ENCODE results near the gene SLC22A23. TPM values are rescaled to one million over a fixed set of nuclear protein-coding genes. Genes with fewer than 3 reads are reported as not detected.

The SLC22A23 gene
- total RNA-seq, 4 donors from 2014 or later = 9.0 to 25.1 (median 13.9) TPM

DNA sequence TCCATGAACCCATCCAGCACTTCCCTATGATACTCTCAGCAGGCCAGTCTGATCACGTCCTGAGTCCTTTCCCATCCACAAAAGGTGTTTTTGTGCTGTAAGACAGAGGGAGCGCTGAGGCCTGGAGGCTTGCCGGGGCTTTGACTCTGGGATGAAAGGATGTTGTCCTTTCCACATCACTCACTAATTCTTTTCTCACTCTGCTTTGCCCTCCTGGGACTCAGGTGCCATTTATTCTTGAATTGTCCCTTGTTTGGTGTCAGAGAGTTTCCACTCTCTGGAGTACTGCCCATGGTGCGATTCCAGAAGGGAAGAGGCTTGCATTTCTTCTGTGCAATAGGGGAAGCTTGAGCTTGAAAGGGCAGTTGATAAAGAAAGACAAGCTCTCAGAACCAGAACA lies 214.1 kb downstream of the SLC22A23 start:
- TF ChIP-seq, protein P1, sequence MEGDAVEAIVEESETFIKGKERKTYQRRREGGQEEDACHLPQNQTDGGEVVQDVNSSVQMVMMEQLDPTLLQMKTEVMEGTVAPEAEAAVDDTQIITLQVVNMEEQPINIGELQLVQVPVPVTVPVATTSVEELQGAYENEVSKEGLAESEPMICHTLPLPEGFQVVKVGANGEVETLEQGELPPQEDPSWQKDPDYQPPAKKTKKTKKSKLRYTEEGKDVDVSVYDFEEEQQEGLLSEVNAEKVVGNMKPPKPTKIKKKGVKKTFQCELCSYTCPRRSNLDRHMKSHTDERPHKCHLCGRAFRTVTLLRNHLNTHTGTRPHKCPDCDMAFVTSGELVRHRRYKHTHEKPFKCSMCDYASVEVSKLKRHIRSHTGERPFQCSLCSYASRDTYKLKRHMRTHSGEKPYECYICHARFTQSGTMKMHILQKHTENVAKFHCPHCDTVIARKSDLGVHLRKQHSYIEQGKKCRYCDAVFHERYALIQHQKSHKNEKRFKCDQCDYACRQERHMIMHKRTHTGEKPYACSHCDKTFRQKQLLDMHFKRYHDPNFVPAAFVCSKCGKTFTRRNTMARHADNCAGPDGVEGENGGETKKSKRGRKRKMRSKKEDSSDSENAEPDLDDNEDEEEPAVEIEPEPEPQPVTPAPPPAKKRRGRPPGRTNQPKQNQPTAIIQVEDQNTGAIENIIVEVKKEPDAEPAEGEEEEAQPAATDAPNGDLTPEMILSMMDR (IDR thresholded peaks at IDR 0.05; ENCODE audit: low read depth) = no peak

DNA sequence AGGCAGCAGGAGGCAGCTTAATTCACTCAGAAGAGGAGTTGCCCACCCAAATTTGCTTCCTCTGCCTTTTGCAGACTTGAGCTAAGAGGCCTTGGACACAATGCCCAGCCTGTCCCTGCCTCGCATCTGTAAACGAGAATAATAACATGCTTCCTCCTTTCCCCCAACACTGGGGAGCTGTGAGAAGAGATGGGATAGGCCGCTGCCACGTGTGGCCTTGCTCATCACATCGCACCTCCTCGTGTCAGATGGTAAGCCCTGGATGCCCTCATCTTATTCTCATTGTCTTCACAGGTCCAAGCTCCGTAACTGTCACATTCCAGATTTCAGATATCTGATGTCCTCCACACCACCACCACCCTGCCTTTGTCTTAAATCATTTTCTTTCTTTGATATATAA lies 216.3 kb downstream of the SLC22A23 start:
- TF ChIP-seq, protein P1 (IDR thresholded peaks at IDR 0.05; ENCODE audit: low read depth) = no peak

DNA sequence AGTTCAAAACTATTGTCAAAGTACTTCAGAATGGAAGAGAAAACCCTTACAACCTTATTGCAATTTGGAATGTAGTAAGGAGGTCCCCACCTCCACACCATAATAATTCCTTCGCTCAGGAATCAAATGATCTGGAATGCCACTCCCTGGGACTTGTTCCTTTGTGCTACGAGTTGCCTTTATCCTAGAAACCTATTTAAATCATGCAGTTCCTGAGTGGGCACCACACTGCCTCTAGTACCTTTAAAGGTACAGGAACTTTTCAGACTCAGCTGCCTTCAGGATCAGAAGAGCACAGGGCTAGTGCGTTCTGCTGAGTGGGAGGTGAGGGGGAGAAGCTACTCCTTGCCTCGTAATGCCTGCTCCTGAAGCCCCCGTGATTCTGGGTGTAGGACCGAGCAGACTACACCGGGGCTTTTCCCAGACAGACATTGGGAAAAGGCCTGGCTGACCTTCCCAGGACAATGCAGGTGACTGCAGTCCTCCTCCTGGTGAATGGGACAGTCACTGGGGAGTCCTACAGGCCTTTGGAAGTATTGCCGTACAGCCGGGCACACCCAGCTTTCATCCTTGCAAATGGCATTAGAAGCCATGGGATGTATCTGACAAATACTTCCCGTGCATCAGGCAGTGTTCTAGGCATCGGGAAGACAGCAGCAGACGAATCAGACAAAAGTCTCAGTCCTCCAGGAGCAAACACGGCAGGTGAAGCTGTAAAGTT lies 217.6 kb downstream of the SLC22A23 start:
- TF ChIP-seq, protein P1 (IDR thresholded peaks at IDR 0.05; ENCODE audit: low read depth) = no peak

DNA sequence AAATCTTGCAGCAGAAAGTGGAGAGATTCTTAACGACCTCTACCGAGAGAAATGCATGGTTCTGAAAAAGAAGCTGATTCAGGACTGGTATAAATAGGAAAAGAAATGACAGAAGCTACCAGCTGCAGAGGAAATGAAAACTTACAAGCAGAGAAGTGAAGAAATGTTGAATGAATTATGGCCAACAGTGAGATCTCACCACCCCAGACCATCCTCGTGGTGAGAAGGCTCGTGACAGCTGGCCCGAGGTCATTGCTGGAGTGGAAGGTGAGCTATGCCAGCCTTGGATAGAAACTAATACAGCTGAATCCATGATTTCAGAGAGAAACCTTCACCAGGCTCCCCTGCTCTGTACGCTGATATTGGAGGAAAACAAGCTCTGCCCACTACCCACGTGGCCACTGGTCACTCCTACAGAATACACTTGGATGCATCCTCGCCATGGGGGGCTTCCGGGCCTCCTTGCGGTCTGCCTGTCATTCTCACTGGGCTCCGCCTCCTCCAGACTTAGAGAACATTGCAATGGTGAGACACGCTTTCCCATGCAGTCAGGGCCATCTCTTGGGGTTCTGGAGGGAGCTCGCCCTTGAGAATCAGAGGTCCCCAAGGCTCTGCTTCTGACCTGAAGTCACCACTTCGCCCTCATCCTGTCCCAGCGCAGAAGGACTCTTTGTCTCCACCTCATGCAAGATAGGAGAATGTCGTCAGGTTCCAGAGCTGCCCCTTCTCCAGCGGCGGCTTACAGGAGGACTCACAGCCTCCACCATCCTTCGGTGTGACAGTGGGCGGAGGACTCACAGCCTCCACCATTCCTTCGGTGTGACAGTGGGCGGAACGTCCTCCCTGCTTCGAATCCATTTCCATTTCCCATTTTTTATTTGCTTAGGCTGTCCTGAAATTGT lies 218.8 kb downstream of the SLC22A23 start:
- TF ChIP-seq, protein P1 (IDR thresholded peaks at IDR 0.05; ENCODE audit: low read depth) = no peak

DNA sequence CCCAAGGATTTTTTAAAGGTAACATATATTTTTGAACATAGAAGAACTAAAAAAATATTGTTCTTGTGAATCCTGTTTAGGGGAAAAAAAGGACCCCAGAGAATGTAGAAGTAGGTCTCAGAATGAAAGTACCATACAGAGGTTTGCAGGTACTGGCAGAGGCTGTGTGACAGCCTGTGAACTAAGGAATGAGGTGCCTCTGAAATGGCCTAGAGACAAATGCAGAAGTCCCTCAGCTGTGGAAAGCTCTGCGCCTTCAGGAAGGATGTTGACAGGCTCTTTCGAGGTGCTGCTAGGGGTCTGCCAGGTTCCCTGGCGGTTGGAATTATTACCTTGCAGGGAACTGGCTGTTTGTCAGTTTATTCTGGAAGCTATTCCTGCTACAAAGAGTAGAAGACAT lies 220.8 kb downstream of the SLC22A23 start:
- TF ChIP-seq, protein P1 (IDR thresholded peaks at IDR 0.05; ENCODE audit: low read depth) = no peak

DNA sequence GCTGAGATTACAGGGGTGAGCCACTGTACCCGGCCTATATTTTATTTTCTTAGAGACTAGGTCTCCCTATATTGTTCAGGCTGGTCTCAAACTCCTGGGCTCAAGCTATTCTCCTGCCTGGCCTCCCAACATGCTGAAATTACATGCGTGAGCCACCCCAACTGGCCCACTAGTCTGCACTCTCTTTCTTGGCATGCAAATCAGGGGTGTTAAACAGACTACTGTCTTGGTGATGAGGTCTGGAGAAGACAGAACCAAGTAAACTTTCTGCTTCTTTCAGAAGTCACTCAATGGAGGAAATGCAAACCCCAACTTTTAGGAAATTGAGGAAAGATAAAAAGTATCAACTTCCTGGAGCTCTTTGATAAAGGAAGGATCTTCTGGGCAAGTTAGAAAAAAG lies 221.4 kb downstream of the SLC22A23 start:
- TF ChIP-seq, protein P1 (IDR thresholded peaks at IDR 0.05; ENCODE audit: low read depth) = no peak

DNA sequence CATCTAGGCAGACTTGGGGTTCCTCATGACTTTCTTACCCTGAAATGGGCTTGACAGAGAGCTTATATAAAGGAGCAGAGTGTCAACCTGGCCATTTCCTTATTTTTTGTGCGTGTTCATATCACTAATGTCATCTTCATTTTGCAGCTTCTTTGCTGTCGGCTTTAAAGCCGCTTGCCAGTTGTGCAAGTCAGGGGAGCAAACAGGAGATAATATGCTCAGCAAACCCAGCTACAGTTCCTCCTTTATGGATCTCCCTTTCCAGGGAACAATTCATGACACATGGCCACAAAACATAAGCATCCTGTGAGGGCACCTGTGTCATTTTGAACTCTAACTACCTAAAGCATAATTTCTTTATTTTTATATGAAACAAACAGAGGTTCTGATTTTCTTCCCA lies 222.9 kb downstream of the SLC22A23 start:
- TF ChIP-seq, protein P1 (IDR thresholded peaks at IDR 0.05; ENCODE audit: low read depth) = no peak
